ENCODE data around the gene PIH1D1.

The PIH1D1 gene

DNA sequence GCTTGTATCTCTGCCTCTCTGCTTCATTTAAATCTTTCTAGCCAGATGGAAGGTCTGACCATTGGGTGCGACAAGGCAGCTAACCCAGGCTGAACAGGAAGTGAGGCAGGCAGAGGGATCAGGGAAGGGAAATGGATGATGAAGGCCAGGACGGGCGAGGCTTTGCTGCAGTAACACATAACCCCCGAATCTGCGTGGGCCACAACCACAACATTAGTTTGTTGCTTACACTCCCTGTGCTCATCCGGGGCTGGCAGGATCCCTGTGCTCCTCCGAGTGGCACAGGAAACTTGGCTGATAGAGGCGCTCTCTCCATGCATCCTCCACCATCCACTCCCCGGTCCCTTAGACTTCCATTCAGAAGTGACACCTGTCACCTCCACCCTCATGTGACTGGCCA, 21.3 kb upstream of the PIH1D1 start:
- TF ChIP-seq, protein P1, sequence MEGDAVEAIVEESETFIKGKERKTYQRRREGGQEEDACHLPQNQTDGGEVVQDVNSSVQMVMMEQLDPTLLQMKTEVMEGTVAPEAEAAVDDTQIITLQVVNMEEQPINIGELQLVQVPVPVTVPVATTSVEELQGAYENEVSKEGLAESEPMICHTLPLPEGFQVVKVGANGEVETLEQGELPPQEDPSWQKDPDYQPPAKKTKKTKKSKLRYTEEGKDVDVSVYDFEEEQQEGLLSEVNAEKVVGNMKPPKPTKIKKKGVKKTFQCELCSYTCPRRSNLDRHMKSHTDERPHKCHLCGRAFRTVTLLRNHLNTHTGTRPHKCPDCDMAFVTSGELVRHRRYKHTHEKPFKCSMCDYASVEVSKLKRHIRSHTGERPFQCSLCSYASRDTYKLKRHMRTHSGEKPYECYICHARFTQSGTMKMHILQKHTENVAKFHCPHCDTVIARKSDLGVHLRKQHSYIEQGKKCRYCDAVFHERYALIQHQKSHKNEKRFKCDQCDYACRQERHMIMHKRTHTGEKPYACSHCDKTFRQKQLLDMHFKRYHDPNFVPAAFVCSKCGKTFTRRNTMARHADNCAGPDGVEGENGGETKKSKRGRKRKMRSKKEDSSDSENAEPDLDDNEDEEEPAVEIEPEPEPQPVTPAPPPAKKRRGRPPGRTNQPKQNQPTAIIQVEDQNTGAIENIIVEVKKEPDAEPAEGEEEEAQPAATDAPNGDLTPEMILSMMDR (IDR thresholded peaks at IDR 0.05; ENCODE audit: low read depth, low read length): no peak
- no peak for DNase-seq (ENCODE audit: low read depth in 2 of 2)
- H3K4me3 ChIP-seq (replicated peaks in 1 of 2; ENCODE audit: low read depth in 2 of 2, low read length in 2 of 2): no peak overlapping the region

DNA sequence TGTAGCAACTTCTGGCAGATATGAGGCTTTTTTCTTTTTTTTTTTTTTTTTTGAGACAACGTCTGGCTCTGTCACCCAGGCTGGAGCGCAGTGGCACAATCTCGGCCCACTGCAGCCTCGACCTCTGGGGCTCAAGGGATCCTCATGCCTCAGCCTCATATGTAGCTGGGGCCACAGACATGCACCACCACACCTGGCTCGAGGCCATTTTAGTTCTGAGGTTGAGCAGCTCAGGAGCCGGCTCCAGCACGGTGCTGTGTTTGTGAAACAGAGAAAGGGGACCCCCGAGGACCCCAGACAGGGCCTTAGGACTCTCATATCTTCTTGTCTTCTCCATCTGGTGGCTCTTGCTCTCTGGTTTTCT, 19.0 kb upstream of the PIH1D1 start:
- TF ChIP-seq, protein P1 (IDR thresholded peaks at IDR 0.05; ENCODE audit: low read depth, low read length): no peak
- DNase-seq (ENCODE audit: low read depth in 2 of 2): no peak
- no peak overlapping the region for H3K4me3 ChIP-seq (replicated peaks in 1 of 2; ENCODE audit: low read depth in 2 of 2, low read length in 2 of 2)

DNA sequence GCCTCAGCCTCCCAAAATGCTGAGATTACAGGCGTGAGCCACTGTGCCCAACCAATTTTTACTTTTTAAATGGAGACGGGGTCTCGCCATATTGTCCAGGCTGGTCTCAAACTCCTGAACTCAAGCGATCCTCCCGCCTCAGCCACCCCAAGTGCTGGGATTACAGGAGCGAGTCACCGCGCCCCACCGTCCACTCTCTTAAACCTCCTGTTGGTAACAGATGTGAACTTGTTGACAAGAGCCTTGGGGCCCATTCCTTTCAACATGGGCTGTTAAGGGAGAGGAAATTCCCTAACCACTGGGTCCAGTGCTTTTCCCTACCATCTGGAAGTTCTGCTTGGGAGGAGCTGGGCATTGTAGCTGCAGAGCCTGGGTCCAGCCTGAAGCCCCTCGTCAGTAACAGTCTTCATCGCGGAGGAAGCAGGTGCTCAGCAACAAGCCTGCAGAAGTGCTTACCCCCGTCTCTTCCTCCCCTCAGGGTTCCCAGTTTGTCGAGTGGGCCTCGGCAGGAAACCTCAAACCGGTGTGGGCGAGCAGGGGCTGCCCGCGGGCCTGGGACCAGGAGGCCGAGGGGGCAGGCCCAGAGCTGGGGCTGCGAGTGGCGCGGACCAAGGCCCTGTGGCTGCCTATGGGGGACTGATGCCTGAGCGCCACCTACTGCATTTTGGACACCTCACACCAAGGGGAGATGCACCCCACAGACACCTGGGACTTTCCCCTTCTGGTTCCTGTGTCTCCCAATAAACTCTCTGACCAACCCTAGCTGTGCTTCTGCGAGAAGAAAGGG, 18.4 kb upstream of the PIH1D1 start:
- TF ChIP-seq, protein P1 (IDR thresholded peaks at IDR 0.05; ENCODE audit: low read depth, low read length): peak; percentile 12
- no peak overlapping the region for H3K4me3 ChIP-seq (replicated peaks in 1 of 2; ENCODE audit: low read depth in 2 of 2, low read length in 2 of 2)

DNA sequence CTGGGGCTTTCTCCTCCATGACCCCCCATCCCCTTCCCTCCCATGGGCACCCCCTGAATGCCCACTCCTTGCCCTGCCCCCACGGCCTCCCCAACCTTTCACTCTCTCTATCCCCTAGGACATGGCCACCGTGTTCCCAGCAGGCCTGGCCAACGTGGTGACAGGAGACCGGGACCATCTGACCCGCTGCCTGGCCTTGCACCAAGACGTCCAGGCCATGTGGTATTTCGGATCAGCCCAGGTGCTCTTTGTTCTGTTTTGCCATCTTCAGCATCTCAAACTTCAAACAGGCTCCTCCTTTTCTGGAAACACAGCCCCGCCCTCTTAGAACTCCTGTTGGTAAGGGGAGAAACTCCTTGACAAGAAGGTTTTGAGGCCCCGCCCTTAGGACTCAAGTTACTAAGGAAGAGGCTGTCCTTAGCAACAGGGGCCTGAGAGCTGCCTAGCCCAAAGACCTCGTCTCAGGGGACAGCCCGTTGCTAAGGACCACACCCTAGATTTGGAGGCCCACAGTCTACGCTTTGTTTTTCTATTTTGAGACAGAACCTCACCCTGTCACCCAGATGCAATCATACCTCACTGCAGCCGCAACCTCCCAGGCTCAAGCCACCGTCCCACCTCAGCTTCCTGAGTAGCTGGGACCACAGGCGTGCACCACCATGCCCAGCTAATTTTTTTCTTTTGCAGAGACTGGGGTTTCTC, 17.3 kb upstream of the PIH1D1 start:
- peak; percentile 93 to 94 for DNase-seq (ENCODE audit: low read depth in 2 of 2)
- TF ChIP-seq, protein P1 (IDR thresholded peaks at IDR 0.05; ENCODE audit: low read depth, low read length): no peak
- H3K4me3 ChIP-seq (replicated peaks in 1 of 2; ENCODE audit: low read depth in 2 of 2, low read length in 2 of 2): no peak overlapping the region

More for the DNA sequence above, 18.4 kb upstream of the PIH1D1 start:
- no peak for DNase-seq (ENCODE audit: low read depth in 2 of 2)

DNA sequence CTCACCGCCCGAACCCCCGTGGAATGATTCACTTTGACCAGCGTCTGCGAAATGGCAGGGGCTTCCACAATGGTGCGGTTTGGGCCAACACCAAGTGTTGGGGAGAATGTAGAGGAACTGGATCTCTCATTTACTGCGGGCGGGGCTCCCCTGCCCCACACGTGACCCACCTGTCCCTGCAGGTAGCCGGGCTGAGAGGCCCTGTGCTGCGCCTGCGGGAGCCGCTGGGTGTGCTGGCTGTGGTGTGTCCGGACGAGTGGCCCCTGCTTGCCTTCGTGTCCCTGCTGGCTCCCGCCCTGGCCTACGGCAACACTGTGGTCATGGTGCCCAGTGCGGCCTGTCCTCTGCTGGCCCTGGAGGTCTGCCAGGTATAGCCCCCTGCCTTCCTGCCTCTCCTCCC, 16.6 kb upstream of the PIH1D1 start:
- H3K4me3 ChIP-seq (replicated peaks in 1 of 2; ENCODE audit: low read depth in 2 of 2, low read length in 2 of 2): no peak overlapping the region
- no peak for DNase-seq (ENCODE audit: low read depth in 2 of 2)
- TF ChIP-seq, protein P1 (IDR thresholded peaks at IDR 0.05; ENCODE audit: low read depth, low read length): no peak

DNA sequence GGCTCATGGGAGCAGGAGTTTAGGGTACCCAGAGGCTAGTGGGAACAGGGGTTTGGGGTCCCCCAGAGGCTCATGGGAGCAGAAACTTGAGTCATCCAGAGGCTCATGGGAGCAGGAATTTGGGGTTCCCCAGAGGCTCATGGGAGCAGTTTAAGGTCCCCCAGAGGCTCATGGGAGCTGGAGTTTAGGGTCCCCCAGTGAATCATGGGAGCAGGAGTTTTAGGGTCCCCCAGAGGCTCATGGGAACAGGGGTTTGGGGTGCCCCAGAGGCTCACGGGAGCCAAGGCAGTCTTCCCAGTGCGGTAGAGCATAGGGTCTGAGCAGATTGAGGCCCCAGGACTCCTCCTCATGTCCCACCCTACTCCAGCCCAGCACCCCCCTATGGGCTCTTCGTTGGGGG, 13.8 kb upstream of the PIH1D1 start:
- H3K4me3 ChIP-seq (replicated peaks in 1 of 2; ENCODE audit: low read depth in 2 of 2, low read length in 2 of 2): no peak overlapping the region
- DNase-seq (ENCODE audit: low read depth in 2 of 2): no peak
- TF ChIP-seq, protein P1 (IDR thresholded peaks at IDR 0.05; ENCODE audit: low read depth, low read length): no peak

Measured in cardiac fibroblast (primary cell).